DOHH2 (cell line): ENCODE data around the gene CCDC34.

Source experiments
- EZH2phosphoT487 ChIP-seq: fragments of 200-600 bp; sonication (generic); IDR thresholded peaks from 2 replicates; pipeline ENCODE4 v1.6.1; 2017; ENCODE audit warnings: borderline replicate concordance, mild to moderate bottlenecking, antibody characterized with exemption, low read length, moderate library complexity, mixed read lengths
- TF ChIP-seq, protein P1 (sequence below): fragments of 200-600 bp; sonication (generic); IDR thresholded peaks from one replicate; pipeline ENCODE4 v1.5.1; 2014; ENCODE audit warnings: antibody characterized with exemption, mild to moderate bottlenecking, low read depth, low read length; ENCODE audit not compliant: poor library complexity, severe bottlenecking

DNA sequence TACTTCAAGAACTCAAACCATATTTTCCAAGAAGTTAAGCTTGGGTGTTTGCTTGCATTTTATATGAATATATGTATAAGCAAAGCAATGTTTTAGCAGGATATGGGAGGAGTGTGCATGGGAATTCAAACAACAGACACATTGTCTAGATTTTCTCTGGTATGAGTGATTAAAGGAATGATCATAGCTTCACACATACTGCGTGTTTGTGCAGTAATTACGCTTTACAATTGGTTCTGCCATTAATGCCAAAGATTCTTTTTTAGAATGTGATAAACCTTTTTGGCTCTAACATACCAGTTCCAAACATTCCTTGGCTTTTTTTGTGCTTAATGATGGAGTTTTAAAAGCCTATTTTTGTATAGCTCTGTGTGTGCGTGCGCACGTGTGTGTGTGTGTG is 54.0 kb downstream of the CCDC34 start:
- TF ChIP-seq, protein P1, sequence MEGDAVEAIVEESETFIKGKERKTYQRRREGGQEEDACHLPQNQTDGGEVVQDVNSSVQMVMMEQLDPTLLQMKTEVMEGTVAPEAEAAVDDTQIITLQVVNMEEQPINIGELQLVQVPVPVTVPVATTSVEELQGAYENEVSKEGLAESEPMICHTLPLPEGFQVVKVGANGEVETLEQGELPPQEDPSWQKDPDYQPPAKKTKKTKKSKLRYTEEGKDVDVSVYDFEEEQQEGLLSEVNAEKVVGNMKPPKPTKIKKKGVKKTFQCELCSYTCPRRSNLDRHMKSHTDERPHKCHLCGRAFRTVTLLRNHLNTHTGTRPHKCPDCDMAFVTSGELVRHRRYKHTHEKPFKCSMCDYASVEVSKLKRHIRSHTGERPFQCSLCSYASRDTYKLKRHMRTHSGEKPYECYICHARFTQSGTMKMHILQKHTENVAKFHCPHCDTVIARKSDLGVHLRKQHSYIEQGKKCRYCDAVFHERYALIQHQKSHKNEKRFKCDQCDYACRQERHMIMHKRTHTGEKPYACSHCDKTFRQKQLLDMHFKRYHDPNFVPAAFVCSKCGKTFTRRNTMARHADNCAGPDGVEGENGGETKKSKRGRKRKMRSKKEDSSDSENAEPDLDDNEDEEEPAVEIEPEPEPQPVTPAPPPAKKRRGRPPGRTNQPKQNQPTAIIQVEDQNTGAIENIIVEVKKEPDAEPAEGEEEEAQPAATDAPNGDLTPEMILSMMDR: no peak
- TF ChIP-seq EZH2phosphoT487: no peak
